ENCODE measurements around the gene CTIF.

DNA sequence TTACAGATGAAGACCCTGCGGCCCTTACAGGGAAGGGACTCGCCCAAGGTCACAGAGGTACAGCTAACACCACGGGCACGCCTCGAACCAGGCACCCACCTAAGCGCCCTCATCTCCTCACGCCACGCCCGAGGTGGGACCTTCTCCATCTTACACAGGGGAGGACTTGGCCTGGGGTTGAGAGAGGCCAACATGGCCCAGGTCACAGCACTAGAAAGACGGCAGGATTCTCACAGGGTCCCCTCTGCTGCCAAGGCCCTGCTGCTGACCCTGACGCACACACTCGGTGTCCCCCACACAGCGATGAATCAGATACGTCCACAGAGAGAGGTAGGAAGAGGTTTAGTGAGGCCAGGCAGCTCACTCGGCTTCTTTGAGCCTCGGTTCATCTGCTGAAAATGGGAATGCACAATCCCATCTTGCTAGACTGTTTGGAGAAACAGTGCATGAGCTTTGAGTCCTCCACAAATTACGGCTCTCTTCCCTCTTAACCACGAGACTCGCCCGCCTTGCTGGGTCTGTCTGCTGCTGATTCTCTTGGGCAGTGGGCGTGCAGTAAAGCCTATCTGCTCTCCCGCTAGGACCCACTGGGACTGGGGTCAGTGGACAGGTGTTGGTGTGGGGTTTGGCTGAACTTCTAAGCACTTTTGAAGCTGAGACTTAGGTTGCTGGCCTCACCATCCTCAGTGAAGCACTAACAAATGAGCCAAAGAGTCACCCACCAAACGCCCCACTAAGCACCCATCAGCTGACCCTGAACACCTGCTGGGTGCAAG is 332.7 kb downstream of the CTIF start:
- TF ChIP-seq, protein P1, sequence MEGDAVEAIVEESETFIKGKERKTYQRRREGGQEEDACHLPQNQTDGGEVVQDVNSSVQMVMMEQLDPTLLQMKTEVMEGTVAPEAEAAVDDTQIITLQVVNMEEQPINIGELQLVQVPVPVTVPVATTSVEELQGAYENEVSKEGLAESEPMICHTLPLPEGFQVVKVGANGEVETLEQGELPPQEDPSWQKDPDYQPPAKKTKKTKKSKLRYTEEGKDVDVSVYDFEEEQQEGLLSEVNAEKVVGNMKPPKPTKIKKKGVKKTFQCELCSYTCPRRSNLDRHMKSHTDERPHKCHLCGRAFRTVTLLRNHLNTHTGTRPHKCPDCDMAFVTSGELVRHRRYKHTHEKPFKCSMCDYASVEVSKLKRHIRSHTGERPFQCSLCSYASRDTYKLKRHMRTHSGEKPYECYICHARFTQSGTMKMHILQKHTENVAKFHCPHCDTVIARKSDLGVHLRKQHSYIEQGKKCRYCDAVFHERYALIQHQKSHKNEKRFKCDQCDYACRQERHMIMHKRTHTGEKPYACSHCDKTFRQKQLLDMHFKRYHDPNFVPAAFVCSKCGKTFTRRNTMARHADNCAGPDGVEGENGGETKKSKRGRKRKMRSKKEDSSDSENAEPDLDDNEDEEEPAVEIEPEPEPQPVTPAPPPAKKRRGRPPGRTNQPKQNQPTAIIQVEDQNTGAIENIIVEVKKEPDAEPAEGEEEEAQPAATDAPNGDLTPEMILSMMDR (IDR thresholded peaks at IDR 0.05), result no peak
- TF ChIP-seq POLR2A (IDR thresholded peaks at IDR 0.05), result no peak
